Esophagus squamous epithelium (tissue), 5 donors: ENCODE results near the gene NOXO1. TPM values are rescaled to one million over a fixed set of nuclear protein-coding genes. Genes with fewer than 3 reads are reported as not detected.

ENCODE experiments used
- DNase-seq: peaks from one replicate; lab custom pipeline; 2025; lab: John Stamatoyannopoulos, UW
- H3K27ac ChIP-seq, 4 donors: fragments of 200-600 bp; sonication (generic); one replicate each; pipeline ENCODE4 v1.5.1; 2016 to 2019; ENCODE audit warnings: mild to moderate bottlenecking in 1 of 4
- H3K27me3 ChIP-seq, 4 donors: fragments of 200-600 bp; sonication (generic); 1 replicate in 3 of 4; 2 replicates in 1 of 4; pipeline versions ENCODE4 v1.5.1 to v1.6.0; 2017 to 2021; ENCODE audit warnings: antibody characterized with exemption in 1 of 4
- H3K36me3 ChIP-seq, 3 donors: fragments of 200-600 bp; sonication (generic); one replicate each; pipeline ENCODE4 v1.5.1; 2016 to 2019
- H3K4me1 ChIP-seq, 3 donors: fragments of 200-600 bp; sonication (generic); one replicate each; pipeline ENCODE4 v1.5.1; 2017 to 2019
- H3K4me3 ChIP-seq, 4 donors: fragments of 200-600 bp; sonication (generic); 1 replicate in 3 of 4; 2 replicates in 1 of 4; pipeline ENCODE4 v1.5.1; 2016 to 2019; ENCODE audit warnings: mild to moderate bottlenecking in 2 of 4, moderate library complexity in 1 of 4
- H3K9me3 ChIP-seq, 3 donors: fragments of 200-600 bp; sonication (generic); one replicate each; pipeline ENCODE4 v1.5.1; 2016 to 2019
- POLR2A ChIP-seq, 4 donors: fragments of 450-650 bp; IDR thresholded peaks; one replicate each; pipeline ENCODE4 v1.6.1; 2017; ENCODE audit warnings: antibody characterized with exemption in 4 of 4, mild to moderate bottlenecking in 4 of 4, moderate library complexity in 3 of 4
- WGBS, 2 donors: methylation state at CpG; one replicate each; pipeline ENCODE4 v1.1.5; 2018; 5-methylcytosine and 5-hydroxymethylcytosine counted together
- intact Hi-C: fragments of 100-400 bp; cut with DNase I; formaldehyde crosslinking; loops from one replicate; pipeline ENCODE4 v1.15.0; 2022
- total RNA-seq, 4 donors: library from RNA; depleted of rRNA; stranded (reverse); fragments of >200 nt; gene quantifications; one replicate each; pipeline ENCODE4 v1.1.0, GENCODE V29; 2016
- TF ChIP-seq, protein P1 (sequence below), 6 experiments: fragments of 450-650 bp in 4 of 6; fragments of 200-600 bp in 2 of 6; sonication (generic) in 2 of 6; IDR thresholded peaks; one replicate each; pipeline ENCODE4 v1.5.1; 2016 to 2019; ENCODE audit warnings: antibody characterized with exemption in 6 of 6, mild to moderate bottlenecking in 4 of 6, moderate library complexity in 4 of 6
- donor health status: DM: yes; HTN: yes; CAD: no.

Gene NOXO1
- total RNA-seq, 4 donors from 2014 or later: 0.38 to 4.2 (median 1.8) TPM

DNA sequence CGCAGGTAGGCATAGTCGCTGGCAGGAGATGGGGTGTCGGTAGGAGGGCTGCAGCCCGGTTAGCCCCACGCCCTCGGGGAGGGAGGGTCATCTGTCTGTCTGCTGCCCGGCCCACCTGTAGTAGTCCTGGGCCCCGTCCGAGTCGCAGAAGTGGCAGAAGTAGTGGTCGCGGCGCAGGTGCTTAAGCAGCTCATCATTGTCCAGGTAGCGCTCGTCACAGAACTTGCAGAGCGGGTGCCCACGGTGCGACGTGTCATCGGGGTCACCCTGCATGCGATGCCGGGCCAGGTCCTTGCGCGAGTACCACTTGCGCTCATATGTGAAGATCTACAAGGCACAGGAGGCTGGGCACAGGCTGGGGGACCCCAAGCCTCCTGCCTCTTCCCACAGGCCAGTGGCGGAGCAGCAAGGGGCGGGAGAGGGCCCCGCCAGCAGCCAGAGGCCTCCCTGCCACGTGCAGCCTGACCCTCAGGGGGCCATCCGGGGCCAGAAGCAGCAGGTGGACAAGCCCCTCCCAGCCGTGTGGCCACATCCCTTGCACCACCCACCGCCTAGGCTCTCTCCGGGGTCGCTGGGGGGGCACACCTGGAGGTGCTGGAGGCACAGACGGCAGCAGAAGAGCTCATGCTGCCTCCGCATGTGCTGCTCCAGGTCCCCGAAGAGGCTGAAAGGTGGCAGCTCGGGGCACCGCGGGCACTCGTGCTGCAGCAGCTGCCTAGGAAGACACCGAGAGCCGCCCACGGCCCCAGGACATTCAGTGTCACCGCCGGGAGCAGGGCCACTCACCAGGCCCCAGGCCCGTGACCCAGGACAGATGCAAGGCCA lies 21.3 kb upstream of the NOXO1 start:
- Histone ChIP-seq H3K27ac (no peak overlapping the region), H3K36me3 (peaks cover 47 to 71% (median 51%) of the 10 kb centered on the region in 3 donors), H3K4me3 (no peak overlapping the region), H3K27me3 (no peaks in the 10 kb centered on the region), H3K9me3 (no peaks in the 10 kb centered on the region), H3K4me1 (peaks cover 25 to 55% (median 40%) of the 10 kb centered on the region in 3 donors)
- intact Hi-C loops: no loop called here
- 100% methylated on average over 3 of the region's 47 CpGs for WGBS, 2 donors
- TF ChIP-seq, protein P1, sequence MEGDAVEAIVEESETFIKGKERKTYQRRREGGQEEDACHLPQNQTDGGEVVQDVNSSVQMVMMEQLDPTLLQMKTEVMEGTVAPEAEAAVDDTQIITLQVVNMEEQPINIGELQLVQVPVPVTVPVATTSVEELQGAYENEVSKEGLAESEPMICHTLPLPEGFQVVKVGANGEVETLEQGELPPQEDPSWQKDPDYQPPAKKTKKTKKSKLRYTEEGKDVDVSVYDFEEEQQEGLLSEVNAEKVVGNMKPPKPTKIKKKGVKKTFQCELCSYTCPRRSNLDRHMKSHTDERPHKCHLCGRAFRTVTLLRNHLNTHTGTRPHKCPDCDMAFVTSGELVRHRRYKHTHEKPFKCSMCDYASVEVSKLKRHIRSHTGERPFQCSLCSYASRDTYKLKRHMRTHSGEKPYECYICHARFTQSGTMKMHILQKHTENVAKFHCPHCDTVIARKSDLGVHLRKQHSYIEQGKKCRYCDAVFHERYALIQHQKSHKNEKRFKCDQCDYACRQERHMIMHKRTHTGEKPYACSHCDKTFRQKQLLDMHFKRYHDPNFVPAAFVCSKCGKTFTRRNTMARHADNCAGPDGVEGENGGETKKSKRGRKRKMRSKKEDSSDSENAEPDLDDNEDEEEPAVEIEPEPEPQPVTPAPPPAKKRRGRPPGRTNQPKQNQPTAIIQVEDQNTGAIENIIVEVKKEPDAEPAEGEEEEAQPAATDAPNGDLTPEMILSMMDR (IDR thresholded peaks at IDR 0.05): no peak
- TF ChIP-seq POLR2A (IDR thresholded peaks at IDR 0.05): no peak
- DNase-seq: no peak

DNA sequence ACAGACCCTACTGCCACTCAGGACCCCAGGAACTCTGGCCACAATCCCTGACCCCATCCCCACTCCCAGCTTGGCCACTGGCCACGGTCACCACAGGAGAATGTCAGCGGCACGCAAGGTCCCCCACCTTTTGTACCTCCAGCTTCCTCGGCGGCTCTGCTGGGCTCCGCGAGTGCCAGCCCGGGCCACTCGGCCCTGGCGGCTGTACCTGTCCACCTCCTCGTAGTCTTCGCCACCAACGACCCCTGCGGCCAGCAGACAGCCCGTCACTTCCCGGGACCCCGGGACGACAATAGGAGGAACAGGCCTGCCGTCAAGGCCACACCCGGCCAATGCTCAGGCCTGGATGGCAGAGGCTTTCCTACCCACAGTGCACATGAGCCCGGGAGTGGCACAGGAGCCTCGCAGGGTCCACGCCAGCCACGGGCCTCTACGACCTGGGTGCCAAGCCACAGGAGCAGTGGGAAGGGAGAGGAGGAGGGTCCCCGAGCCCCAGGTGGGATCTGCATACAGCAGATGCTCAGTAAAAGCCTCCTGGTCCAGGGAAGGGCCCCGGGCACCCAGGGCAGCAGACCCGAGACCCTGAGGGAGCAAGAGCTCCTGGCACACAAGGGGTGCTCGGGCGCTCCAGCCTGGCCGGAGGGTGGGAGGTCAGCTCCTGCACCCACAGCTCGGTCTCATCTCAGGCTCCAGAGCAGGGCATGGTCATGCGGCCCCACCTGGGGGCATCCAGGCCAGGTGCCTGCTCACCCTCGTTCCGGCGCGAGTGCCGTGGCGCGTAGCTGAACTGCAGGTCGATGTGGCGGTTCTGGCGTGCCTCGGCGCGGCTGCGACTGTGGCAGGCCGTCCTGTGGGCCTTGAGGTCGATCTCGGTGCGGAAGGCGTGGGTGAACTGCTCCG lies 20.4 kb upstream of the NOXO1 start:
- Histone ChIP-seq H3K4me1 (peaks cover 15 to 53% (median 34%) of the 10 kb centered on the region in 3 donors), H3K27ac (no peak overlapping the region), H3K36me3 (peaks cover 47 to 80% (median 51%) of the 10 kb centered on the region in 3 donors), H3K27me3 (no peaks in the 10 kb centered on the region), H3K4me3 (no peak overlapping the region), H3K9me3 (no peaks in the 10 kb centered on the region)
- TF ChIP-seq POLR2A (IDR thresholded peaks at IDR 0.05): no peak
- TF ChIP-seq, protein P1 (IDR thresholded peaks at IDR 0.05): no peak
- 92 to 94% methylated on average over 21 to 22 of the region's 53 CpGs for WGBS, 2 donors
- intact Hi-C loops: no loop called here
- no peak for DNase-seq

DNA sequence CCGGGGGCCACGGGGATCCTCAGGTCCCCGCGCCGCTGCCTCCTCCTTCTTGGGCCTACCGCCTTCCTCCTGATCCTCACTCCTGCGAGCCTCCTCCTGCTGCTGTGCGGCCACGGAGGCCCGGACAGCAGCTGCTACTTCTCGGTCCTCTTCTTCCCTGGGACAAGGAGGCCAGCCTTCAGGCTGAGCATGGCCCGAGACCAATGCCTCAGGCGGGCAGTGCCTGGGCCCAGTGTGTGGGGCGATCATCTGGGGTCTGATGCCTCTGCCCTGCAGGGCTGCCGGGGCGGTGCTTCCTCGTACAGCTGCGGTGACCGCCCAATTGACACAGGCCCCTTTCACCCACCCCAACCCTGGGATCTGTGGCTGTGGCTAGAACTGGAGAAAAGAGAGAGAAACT lies 19.8 kb upstream of the NOXO1 start:
- peaks cover 47 to 87% (median 51%) of the 10 kb centered on the region in 3 donors for H3K36me3 ChIP-seq
- peaks cover 15 to 53% (median 30%) of the 10 kb centered on the region in 3 donors for H3K4me1 ChIP-seq
- intact Hi-C loops: no loop called here
- no peak for DNase-seq
- no peaks in the 10 kb centered on the region for H3K9me3 ChIP-seq
- no peak overlapping the region for H3K4me3 ChIP-seq
- 80 to 94% methylated on average over 1 to 13 of the region's 19 CpGs for WGBS, 2 donors
- no peaks in the 10 kb centered on the region for H3K27me3 ChIP-seq
- no peak for TF ChIP-seq POLR2A (IDR thresholded peaks at IDR 0.05)
- TF ChIP-seq, protein P1 (IDR thresholded peaks at IDR 0.05): no peak
- H3K27ac ChIP-seq: no peak overlapping the region

GRCh38 chr16:1999866-2000514 lies 18.7 kb upstream of the NOXO1 start:
- H3K4me3 ChIP-seq: no peak overlapping the region
- peaks cover 11 to 42% (median 20%) of the 10 kb centered on the region in 3 donors for H3K4me1 ChIP-seq
- WGBS, 2 donors: 80 to 90% methylated on average over 2 to 7 of the region's 28 CpGs
- H3K27me3 ChIP-seq: no peaks in the 10 kb centered on the region
- TF ChIP-seq, protein P1 (IDR thresholded peaks at IDR 0.05): no peak
- TF ChIP-seq POLR2A (IDR thresholded peaks at IDR 0.05): no peak
- H3K27ac ChIP-seq: no peak overlapping the region
- peaks cover 47 to 83% (median 51%) of the 10 kb centered on the region in 3 donors for H3K36me3 ChIP-seq
- H3K9me3 ChIP-seq: no peaks in the 10 kb centered on the region
- intact Hi-C loops: no loop called here
- no peak for DNase-seq
